Progenitor cell of endocrine pancreas (in vitro differentiated cells): ENCODE results near the gene CNOT3. TPM values are rescaled to one million over a fixed set of nuclear protein-coding genes. Genes with fewer than 3 reads are reported as not detected.
"Not testable (repeated sequence)": the region's sequence is repeated elsewhere in the genome, so short reads cannot be mapped to it uniquely, and the experiment has no call there.

Experiments
- DNase-seq: peaks from one replicate; pipeline ENCODE4 v3.0.0; 2021; ENCODE audit warnings: low spot score; ENCODE audit not compliant: unreplicated experiment
- H3K27ac Mint-ChIP-seq: 2 replicates; pipeline ENCODE4 v1.8.0; 2021; ENCODE audit warnings: mild to moderate bottlenecking, moderate library complexity, mixed read lengths
- H3K27me3 Mint-ChIP-seq: 2 replicates; pipeline ENCODE4 v1.8.0; 2021; ENCODE audit warnings: mixed read lengths
- H3K36me3 Mint-ChIP-seq: 2 replicates; pipeline ENCODE4 v1.8.0; 2022; ENCODE audit warnings: mixed read lengths; ENCODE audit not compliant: insufficient read depth
- H3K4me1 Mint-ChIP-seq: 2 replicates; pipeline ENCODE4 v1.8.0; 2021; ENCODE audit warnings: low read depth, mixed read lengths
- H3K4me3 Mint-ChIP-seq: 2 replicates; pipeline ENCODE4 v1.8.0; 2021; ENCODE audit warnings: low read depth, mild to moderate bottlenecking, moderate library complexity, mixed read lengths
- H3K9me3 Mint-ChIP-seq: 2 replicates; pipeline ENCODE4 v1.8.0; 2021; ENCODE audit warnings: low read depth, mixed read lengths
- long read RNA-seq: library from polyadenylated mRNA; unstranded; transcript quantifications from one replicate; pipeline ENCODE4 v2.0.0, GENCODE V29; 2020
- total RNA-seq: library from RNA; stranded (reverse); gene quantifications from 2 replicates; pipeline ENCODE4 v1.2.1, GENCODE V29; 2021
- TF ChIP-seq, protein P1 (sequence below): fragments of 200-600 bp; sonication (generic); IDR thresholded peaks from one replicate; pipeline ENCODE4 v1.5.0; 2021; ENCODE audit warnings: antibody characterized with exemption, mild to moderate bottlenecking; ENCODE audit not compliant: unreplicated experiment

The CNOT3 gene
- total RNA-seq, result 75.4 and 77.3 TPM in 2 replicates
- long read RNA-seq, partial matches to known transcripts, result 1 of 2 reads
- long read RNA-seq, other reads (novel, unspliced or antisense), result 1 of 2 reads

DNA sequence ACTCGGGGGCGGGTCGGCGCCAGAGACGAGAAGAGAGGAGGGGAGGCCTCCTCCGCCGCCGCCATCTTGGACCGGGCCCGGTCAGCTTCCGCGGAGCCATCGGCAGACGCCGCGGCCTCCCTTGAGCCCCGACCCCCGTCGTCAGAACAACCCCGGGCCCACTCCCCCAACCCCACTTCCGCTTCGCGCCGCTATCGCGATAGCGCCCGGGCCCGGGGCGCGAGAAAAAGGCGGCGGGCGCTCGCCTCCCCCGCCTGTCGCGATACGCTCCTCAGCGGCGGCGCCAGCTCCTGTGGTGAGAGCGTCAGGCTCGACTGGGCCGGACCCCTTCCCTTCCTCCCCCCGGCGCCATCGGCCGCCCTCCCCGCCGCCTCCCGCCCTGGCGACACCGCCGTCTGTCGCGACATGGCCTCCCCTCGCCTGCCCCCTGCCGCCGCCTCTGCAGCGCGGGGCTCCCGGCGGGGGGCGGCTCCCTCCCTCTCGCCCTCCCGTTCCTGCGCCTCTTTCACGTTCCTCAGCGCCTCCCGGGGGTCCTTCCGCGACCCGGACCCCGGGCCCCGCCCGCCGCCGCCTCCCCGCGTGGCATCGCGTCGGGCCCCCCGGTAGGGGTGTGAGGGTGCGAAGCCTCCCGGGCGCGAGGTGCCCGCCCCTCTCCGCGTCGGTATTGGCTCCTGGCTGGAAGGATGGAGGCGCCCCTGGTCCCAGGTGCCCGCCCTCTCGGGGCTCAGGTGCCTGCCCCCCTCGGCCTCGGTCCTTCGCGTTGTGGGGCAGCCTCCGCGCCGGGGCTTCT is at the start of gene CNOT3:
Gene CNOT3, plus strand, starts transcription at position 64 of the 790 bp plus-strand sequence. CDS start 5,217 bp downstream, outside the sequence.
- peak; percentile 30 for DNase-seq

DNA sequence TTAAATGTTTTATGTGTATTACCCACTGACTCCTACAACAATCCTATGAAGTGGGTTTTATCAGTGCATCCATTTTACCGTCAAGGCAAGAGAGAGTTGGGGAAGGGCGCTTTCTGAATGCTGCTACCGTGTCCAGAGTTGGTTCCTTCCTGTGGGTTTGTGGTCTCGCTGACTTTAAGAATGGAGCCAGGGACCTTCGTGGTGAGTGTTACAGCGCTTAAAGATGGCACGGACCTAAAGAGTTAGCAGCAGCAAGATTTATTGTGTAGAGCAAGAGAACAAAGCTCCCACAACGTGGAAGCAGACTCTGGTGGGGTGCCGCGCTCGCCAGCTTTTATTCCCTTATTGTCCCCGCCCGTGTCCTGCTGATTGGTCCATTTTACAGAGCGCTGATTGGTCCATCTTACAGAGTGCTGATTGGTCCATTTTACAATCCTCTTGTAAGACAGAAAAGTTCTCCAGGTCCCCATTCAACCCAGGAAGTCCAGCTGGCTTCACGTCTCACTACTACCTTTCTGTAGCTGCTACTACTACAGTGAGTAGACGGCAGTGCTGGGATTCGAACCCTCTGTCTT is 43.0 kb upstream of the CNOT3 start:
- Mint-ChIP-seq H3K9me3 (peaks cover 3% of the 10 kb centered on the region), H3K27me3 (peaks cover 49% of the 10 kb centered on the region), H3K27ac (peak overlapping the region; percentile 69), H3K4me3 (no peak overlapping the region), H3K4me1 (no peaks in the 10 kb centered on the region), H3K36me3 (no peaks in the 10 kb centered on the region)
- DNase-seq, result no peak
- TF ChIP-seq, protein P1, sequence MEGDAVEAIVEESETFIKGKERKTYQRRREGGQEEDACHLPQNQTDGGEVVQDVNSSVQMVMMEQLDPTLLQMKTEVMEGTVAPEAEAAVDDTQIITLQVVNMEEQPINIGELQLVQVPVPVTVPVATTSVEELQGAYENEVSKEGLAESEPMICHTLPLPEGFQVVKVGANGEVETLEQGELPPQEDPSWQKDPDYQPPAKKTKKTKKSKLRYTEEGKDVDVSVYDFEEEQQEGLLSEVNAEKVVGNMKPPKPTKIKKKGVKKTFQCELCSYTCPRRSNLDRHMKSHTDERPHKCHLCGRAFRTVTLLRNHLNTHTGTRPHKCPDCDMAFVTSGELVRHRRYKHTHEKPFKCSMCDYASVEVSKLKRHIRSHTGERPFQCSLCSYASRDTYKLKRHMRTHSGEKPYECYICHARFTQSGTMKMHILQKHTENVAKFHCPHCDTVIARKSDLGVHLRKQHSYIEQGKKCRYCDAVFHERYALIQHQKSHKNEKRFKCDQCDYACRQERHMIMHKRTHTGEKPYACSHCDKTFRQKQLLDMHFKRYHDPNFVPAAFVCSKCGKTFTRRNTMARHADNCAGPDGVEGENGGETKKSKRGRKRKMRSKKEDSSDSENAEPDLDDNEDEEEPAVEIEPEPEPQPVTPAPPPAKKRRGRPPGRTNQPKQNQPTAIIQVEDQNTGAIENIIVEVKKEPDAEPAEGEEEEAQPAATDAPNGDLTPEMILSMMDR, result no peak

More for the DNA sequence above, at the start of gene CNOT3:
- peaks cover 5% of the 10 kb centered on the region for H3K36me3 Mint-ChIP-seq
- TF ChIP-seq, protein P1, result peak; percentile 49
- H3K27ac Mint-ChIP-seq, result peak within 1 kb of the TSS; percentile 97
- H3K27me3 Mint-ChIP-seq, result no peaks in the 10 kb centered on the region
- H3K9me3 Mint-ChIP-seq, result no peaks in the 10 kb centered on the region
- H3K4me1 Mint-ChIP-seq, result peaks cover 18% of the 10 kb centered on the region
- peak within 1 kb of the TSS; percentile 87 for H3K4me3 Mint-ChIP-seq

DNA sequence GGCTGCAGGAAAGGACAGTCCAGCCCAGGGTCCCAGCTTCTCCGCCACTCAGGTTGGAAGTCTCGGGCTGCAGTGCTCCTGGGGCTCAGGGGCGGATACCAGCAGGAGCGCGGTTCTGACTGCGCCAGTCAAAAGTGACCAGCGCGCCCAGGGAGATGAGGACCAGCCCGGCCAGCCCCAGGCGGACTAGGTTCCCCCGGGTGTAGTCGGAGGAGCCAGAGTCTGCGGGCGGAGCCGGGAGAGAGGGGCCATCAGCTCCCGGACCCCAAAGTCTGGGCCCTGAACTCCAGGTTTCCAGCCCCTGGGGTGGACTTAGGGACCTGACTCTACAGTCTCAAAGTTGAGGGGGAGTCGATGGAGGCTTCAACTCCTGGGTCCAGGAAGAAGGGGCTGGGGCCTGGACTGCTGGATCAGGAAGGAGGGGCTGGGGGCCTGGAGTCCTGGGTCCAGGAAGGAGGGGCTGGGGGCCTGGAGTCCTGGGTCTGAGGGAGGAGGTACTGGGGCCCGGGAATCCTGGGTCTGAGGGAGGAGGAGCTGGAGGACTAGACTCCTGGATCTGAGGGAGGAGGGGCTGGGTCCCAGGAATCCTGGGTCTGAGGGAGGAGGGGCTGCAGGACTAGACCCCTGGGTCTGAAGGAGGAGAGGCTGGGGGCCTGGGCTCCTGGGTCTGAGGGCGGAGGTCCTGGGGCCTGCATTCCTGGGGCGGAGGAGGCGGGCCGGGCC is 42.3 kb upstream of the CNOT3 start:
- no peaks in the 10 kb centered on the region for H3K36me3 Mint-ChIP-seq
- H3K27me3 Mint-ChIP-seq, result peaks cover 49% of the 10 kb centered on the region
- TF ChIP-seq, protein P1, result no peak
- no peaks in the 10 kb centered on the region for H3K4me1 Mint-ChIP-seq
- no peak overlapping the region for H3K4me3 Mint-ChIP-seq
- H3K27ac Mint-ChIP-seq, result no peak overlapping the region
- DNase-seq, result no peak
- H3K9me3 Mint-ChIP-seq, result peaks cover 3% of the 10 kb centered on the region

DNA sequence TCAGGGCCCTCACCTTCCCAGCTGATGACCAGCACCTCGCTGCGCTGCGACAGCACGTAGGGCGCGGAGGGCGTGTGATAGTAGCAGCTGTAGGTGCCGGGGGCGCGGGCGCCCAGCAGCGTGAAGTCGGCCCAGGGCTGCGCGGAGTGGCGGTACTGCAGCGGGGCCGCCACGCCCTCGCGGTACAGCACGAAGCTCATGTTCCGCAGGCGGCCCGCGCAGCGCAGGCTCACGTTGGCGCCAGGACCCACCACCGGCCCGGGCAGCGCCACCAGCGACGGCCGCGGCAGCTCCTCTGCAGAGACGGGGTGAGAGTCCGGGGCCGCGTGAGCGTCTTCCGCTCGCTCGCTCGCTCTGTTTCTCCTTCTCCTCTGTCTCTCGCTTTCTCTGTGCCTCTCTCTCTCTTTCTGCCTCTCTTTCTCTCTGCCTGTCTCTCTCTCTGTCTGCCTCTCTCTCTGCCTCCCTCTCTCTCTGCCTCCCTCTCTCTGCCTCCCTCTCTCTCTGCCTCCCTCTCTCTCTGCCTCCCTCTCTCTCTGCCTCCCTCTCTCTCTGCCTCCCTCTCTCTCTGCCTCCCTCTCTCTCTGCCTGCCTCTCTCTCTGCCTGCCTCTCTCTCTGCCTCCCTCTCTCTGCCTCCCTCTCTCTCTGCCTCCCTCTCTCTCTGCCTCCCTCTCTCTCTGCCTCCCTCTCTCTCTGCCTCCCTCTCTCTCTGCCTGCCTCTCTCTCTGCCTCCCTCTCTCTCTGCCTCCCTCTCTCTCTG is 41.5 kb upstream of the CNOT3 start:
- H3K9me3 Mint-ChIP-seq, H3K4me1 Mint-ChIP-seq, H3K36me3 Mint-ChIP-seq, H3K4me3 Mint-ChIP-seq: not testable (repeated sequence)
- DNase-seq, result peak; percentile 38
- TF ChIP-seq, protein P1, result peak; percentile 9
- Mint-ChIP-seq H3K27ac (peak overlapping the region; percentile 51), H3K27me3 (peaks cover 46% of the 10 kb centered on the region)
